Activated CD8-positive, alpha-beta T cell treated with anti-CD3 and anti-CD28 coated beads, Interleukin-2, amount 10 ng/mL, durations not matched to agents 7 days and 5 days (primary cell): ENCODE results near the gene ZMIZ1. TPM values are rescaled to one million over a fixed set of nuclear protein-coding genes. Genes with fewer than 3 reads are reported as not detected.
A peak's percentile ranks its signal among the peaks of the same experiment; 100 is the strongest.

Experiments
- ATAC-seq: fragments of 150-1000 bp; cut with Tn5 transposase; one replicate; pipeline ENCODE4 v1.10.0; 2021; ENCODE audit warnings: moderate library complexity
- CTCF ChIA-PET: fragments of 350-600 bp; sonication (Branson Sonifier 250); formaldehyde crosslinking; loops from one replicate; lab custom pipeline; 2021; ENCODE audit warnings: antibody characterized with exemption; lab: Charles Lee
- POLR2A ChIA-PET: fragments of 350-600 bp; sonication (Branson Sonifier 250); formaldehyde crosslinking; loops from one replicate; lab custom pipeline; 2021; ENCODE audit warnings: antibody characterized with exemption; lab: Charles Lee
- DNase-seq: peaks from one replicate; pipeline ENCODE4 v3.0.0-alpha.2; 2020
- H3K27ac Mint-ChIP-seq: one replicate; pipeline ENCODE4 v1.8.0; 2021; ENCODE audit warnings: mild to moderate bottlenecking, mixed read lengths
- H3K27me3 Mint-ChIP-seq: one replicate; pipeline ENCODE4 v1.8.0; 2021; ENCODE audit warnings: low read depth, mixed read lengths
- H3K36me3 Mint-ChIP-seq: one replicate; pipeline ENCODE4 v1.8.0; 2021; ENCODE audit warnings: low read depth, mixed read lengths
- H3K4me1 Mint-ChIP-seq: one replicate; pipeline ENCODE4 v1.8.0; 2021; ENCODE audit warnings: low read depth, mixed read lengths
- H3K4me3 Mint-ChIP-seq: one replicate; pipeline ENCODE4 v1.8.0; 2021; ENCODE audit warnings: mild to moderate bottlenecking, mixed read lengths
- H3K9me3 Mint-ChIP-seq: one replicate; pipeline ENCODE4 v1.8.0; 2022; ENCODE audit warnings: mixed read lengths; ENCODE audit not compliant: insufficient read depth
- total RNA-seq, 2 experiments: library from RNA; stranded (reverse); gene quantifications; one replicate each; pipeline ENCODE4 v1.2.3, GENCODE V29; 2021

Gene ZMIZ1
- total RNA-seq, 2 experiments from 2014 or later, result 39.9 to 40.6 TPM

GRCh38 chr10:79133416-79133815 lies 64.7 kb downstream of the ZMIZ1 start:
- ChIA-PET POLR2A (no interaction called here), CTCF (interaction anchor here (0.9 to 1.6 kb wide), 3 partner anchors 9 to 64 kb away, joined by 3 to 5 read pairs (median 3); no protein-coding TSS in a partner anchor)
- no peaks in the 10 kb centered on the region for H3K9me3 Mint-ChIP-seq
- no peaks in the 10 kb centered on the region for H3K27me3 Mint-ChIP-seq
- ATAC-seq (no peak), DNase-seq (no peak)
- H3K36me3 Mint-ChIP-seq, result peaks cover 4% of the 10 kb centered on the region
- peaks cover 50% of the 10 kb centered on the region for H3K4me1 Mint-ChIP-seq
- H3K4me3 Mint-ChIP-seq, result no peak overlapping the region
- H3K27ac Mint-ChIP-seq, result no peak overlapping the region

- ATAC-seq, result no peak
- DNase-seq, result no peak
These were observed 67.0 kb downstream of the ZMIZ1 start for GRCh38 chr10:79135790-79136189.

GRCh38 chr10:79136236-79137005 lies 67.7 kb downstream of the ZMIZ1 start:
- H3K4me1 Mint-ChIP-seq, result peaks cover 61% of the 10 kb centered on the region
- H3K4me3 Mint-ChIP-seq, result peak overlapping the region; percentile 47
- CTCF ChIA-PET, result interaction anchor here (1.3 to 3.0 kb wide), 3 partner anchors 13 to 69 kb away, joined by 3 to 11 read pairs (median 5); no protein-coding TSS in a partner anchor
- peaks cover 4% of the 10 kb centered on the region for H3K36me3 Mint-ChIP-seq
- ATAC-seq (peak; percentile 9), DNase-seq (peak; percentile 26)
- H3K9me3 Mint-ChIP-seq, result no peaks in the 10 kb centered on the region
- H3K27ac Mint-ChIP-seq, result peak overlapping the region; percentile 90
- POLR2A ChIA-PET, result interaction anchor here (1.8 to 2.2 kb wide), 2 partner anchors 11 to 13 kb away, joined by 6 to 9 read pairs; no protein-coding TSS in a partner anchor
- no peaks in the 10 kb centered on the region for H3K27me3 Mint-ChIP-seq

More at GRCh38 chr10:79135790-79136189, 67.0 kb downstream of the ZMIZ1 start:
- Mint-ChIP-seq H3K9me3 (no peaks in the 10 kb centered on the region), H3K27ac (peak overlapping the region; percentile 90), H3K4me3 (no peak overlapping the region), H3K27me3 (no peaks in the 10 kb centered on the region), H3K4me1 (peaks cover 61% of the 10 kb centered on the region), H3K36me3 (peaks cover 4% of the 10 kb centered on the region)
- ChIA-PET POLR2A (no interaction called here), CTCF (no interaction called here)

GRCh38 chr10:79137300-79137756 lies 68.6 kb downstream of the ZMIZ1 start:
- ATAC-seq (peak; percentile 41), DNase-seq (no peak)
- ChIA-PET CTCF (interaction anchor here (1.3 to 3.0 kb wide), 3 partner anchors 12 to 70 kb away, joined by 3 to 11 read pairs (median 5); no protein-coding TSS in a partner anchor), POLR2A (interaction anchor here (0.6 to 2.2 kb wide), 7 partner anchors 9 to 211 kb away, joined by 3 to 9 read pairs (median 4); no protein-coding TSS in a partner anchor)
- Mint-ChIP-seq H3K36me3 (peaks cover 4% of the 10 kb centered on the region), H3K27ac (peak overlapping the region; percentile 93), H3K4me1 (peaks cover 63% of the 10 kb centered on the region), H3K27me3 (no peaks in the 10 kb centered on the region), H3K4me3 (peak overlapping the region; percentile 80), H3K9me3 (no peaks in the 10 kb centered on the region)

GRCh38 chr10:79137826-79138225 lies 69.1 kb downstream of the ZMIZ1 start:
- Mint-ChIP-seq H3K27me3 (no peaks in the 10 kb centered on the region), H3K9me3 (no peaks in the 10 kb centered on the region), H3K4me3 (peak overlapping the region; percentile 80), H3K4me1 (peaks cover 66% of the 10 kb centered on the region), H3K27ac (peak overlapping the region; percentile 93), H3K36me3 (peaks cover 4% of the 10 kb centered on the region)
- ChIA-PET POLR2A (interaction anchor here (1.2 to 2.2 kb wide), 4 partner anchors 9 to 14 kb away, joined by 4 to 9 read pairs (median 6); no protein-coding TSS in a partner anchor), CTCF (interaction anchor here (1.3 to 3.0 kb wide), 3 partner anchors 12 to 71 kb away, joined by 3 to 11 read pairs (median 5); no protein-coding TSS in a partner anchor)
- peak; percentile 83 for DNase-seq
- peak; percentile 84 for ATAC-seq

- H3K4me1 Mint-ChIP-seq, result peaks cover 74% of the 10 kb centered on the region
- H3K27me3 Mint-ChIP-seq, result no peaks in the 10 kb centered on the region
- POLR2A ChIA-PET, result interaction anchor here (1.6 kb wide), 1 partner anchor 13 kb away, joined by 6 read pairs; no protein-coding TSS in a partner anchor
- peak overlapping the region; percentile 93 for H3K27ac Mint-ChIP-seq
- no peak for ATAC-seq
- CTCF ChIA-PET, result interaction anchor here (2.6 to 3.0 kb wide), 2 partner anchors 11 to 57 kb away, joined by 7 to 11 read pairs; no protein-coding TSS in a partner anchor
- H3K4me3 Mint-ChIP-seq, result peak overlapping the region; percentile 80
- H3K9me3 Mint-ChIP-seq, result no peaks in the 10 kb centered on the region
- DNase-seq, result no peak
- peaks cover 4% of the 10 kb centered on the region for H3K36me3 Mint-ChIP-seq
These were observed 69.8 kb downstream of the ZMIZ1 start for GRCh38 chr10:79138449-79139123.

- peaks cover 4% of the 10 kb centered on the region for H3K36me3 Mint-ChIP-seq
- ChIA-PET POLR2A (no interaction called here), CTCF (interaction anchor here (2.6 to 3.0 kb wide), 2 partner anchors 10 to 56 kb away, joined by 7 to 11 read pairs; no protein-coding TSS in a partner anchor)
- H3K9me3 Mint-ChIP-seq, result no peaks in the 10 kb centered on the region
- H3K27ac Mint-ChIP-seq, result peak overlapping the region; percentile 93
- H3K4me3 Mint-ChIP-seq, result no peak overlapping the region
- no peaks in the 10 kb centered on the region for H3K27me3 Mint-ChIP-seq
- DNase-seq (no peak), ATAC-seq (no peak)
- H3K4me1 Mint-ChIP-seq, result peaks cover 74% of the 10 kb centered on the region
These were observed 70.5 kb downstream of the ZMIZ1 start for GRCh38 chr10:79139124-79139835.

GRCh38 chr10:79140085-79140793 lies 71.5 kb downstream of the ZMIZ1 start:
- CTCF ChIA-PET, result interaction anchor here (2.6 kb wide), 1 partner anchor 9 kb away, joined by 7 read pairs; no protein-coding TSS in a partner anchor
- Mint-ChIP-seq H3K36me3 (peaks cover 4% of the 10 kb centered on the region), H3K27me3 (no peaks in the 10 kb centered on the region), H3K4me3 (no peak overlapping the region), H3K4me1 (peaks cover 80% of the 10 kb centered on the region), H3K9me3 (no peaks in the 10 kb centered on the region), H3K27ac (peak overlapping the region; percentile 12)
- POLR2A ChIA-PET, result no interaction called here
- no peak for ATAC-seq
- DNase-seq, result no peak

- H3K36me3 Mint-ChIP-seq, result peaks cover 4% of the 10 kb centered on the region
- H3K9me3 Mint-ChIP-seq, result no peaks in the 10 kb centered on the region
- CTCF ChIA-PET, result interaction anchor here (2.6 kb wide), 1 partner anchor 9 kb away, joined by 7 read pairs; no protein-coding TSS in a partner anchor
- no peak for DNase-seq
- peaks cover 80% of the 10 kb centered on the region for H3K4me1 Mint-ChIP-seq
- no peaks in the 10 kb centered on the region for H3K27me3 Mint-ChIP-seq
- POLR2A ChIA-PET, result no interaction called here
- H3K27ac Mint-ChIP-seq, result no peak overlapping the region
- no peak for ATAC-seq
- H3K4me3 Mint-ChIP-seq, result no peak overlapping the region
These were observed 72.1 kb downstream of the ZMIZ1 start for GRCh38 chr10:79140855-79141254.

GRCh38 chr10:79142064-79142491 lies 73.3 kb downstream of the ZMIZ1 start:
- no peak overlapping the region for H3K4me3 Mint-ChIP-seq
- CTCF ChIA-PET, result no interaction called here
- no peaks in the 10 kb centered on the region for H3K9me3 Mint-ChIP-seq
- no peaks in the 10 kb centered on the region for H3K27me3 Mint-ChIP-seq
- H3K27ac Mint-ChIP-seq, result peak overlapping the region; percentile 16
- peaks cover 2% of the 10 kb centered on the region for H3K36me3 Mint-ChIP-seq
- DNase-seq, result no peak
- POLR2A ChIA-PET, result no interaction called here
- ATAC-seq, result no peak
- peaks cover 80% of the 10 kb centered on the region for H3K4me1 Mint-ChIP-seq
